ENCODE measurements around the gene UBTD2. TPM values are rescaled to one million over a fixed set of nuclear protein-coding genes. Genes with fewer than 3 reads are reported as not detected.

The UBTD2 gene
- total RNA-seq, 1 donor, result 1.7 TPM

- H3K27me3 ChIP-seq (ENCODE audit: insufficient read depth, low read length), result no peaks in the 10 kb centered on the region
- peaks cover 86% of the 10 kb centered on the region for H3K4me1 ChIP-seq (ENCODE audit: insufficient read depth, low read length)
- no peaks in the 10 kb centered on the region for H3K9me3 ChIP-seq (ENCODE audit: low read depth, low read length)
- H3K4me3 ChIP-seq (ENCODE audit: low read length), result no peak overlapping the region
Observed at GRCh38 chr5:172164769-172165212, 118.8 kb downstream of the UBTD2 start.

DNA sequence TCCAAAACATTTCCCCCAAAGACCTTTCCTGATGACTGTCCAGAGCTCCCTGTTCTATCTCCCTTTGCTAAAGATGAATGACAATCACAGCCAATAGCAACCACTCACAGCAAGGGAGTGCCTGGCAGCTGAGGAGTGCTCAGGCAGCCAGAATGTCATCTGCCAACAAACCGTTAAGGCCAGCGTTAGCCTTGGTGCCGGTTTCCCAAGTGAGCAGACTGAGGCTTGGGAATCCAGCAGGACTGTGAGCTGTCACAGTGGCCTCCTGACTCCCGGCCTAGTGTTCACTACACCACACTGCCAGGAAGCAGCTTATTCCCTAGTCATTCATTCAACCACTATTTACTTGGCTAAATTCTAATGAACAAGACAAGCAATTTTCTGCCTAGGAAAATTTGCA is 120.2 kb downstream of the UBTD2 start:
- Histone ChIP-seq H3K9me3 (ENCODE audit: low read depth, low read length) (no peaks in the 10 kb centered on the region), H3K4me1 (ENCODE audit: insufficient read depth, low read length) (peaks cover 78% of the 10 kb centered on the region)

GRCh38 chr5:172162987-172163343 is 120.6 kb downstream of the UBTD2 start:
- Histone ChIP-seq H3K9me3 (ENCODE audit: low read depth, low read length) (no peaks in the 10 kb centered on the region), H3K27me3 (ENCODE audit: insufficient read depth, low read length) (no peaks in the 10 kb centered on the region), H3K4me1 (ENCODE audit: insufficient read depth, low read length) (peaks cover 74% of the 10 kb centered on the region), H3K4me3 (ENCODE audit: low read length) (no peak overlapping the region)

More for the DNA sequence above, 120.2 kb downstream of the UBTD2 start:
- Histone ChIP-seq H3K27me3 (ENCODE audit: insufficient read depth, low read length) (no peaks in the 10 kb centered on the region), H3K4me3 (ENCODE audit: low read length) (no peak overlapping the region)

GRCh38 chr5:172162323-172162986 is 121.1 kb downstream of the UBTD2 start:
- H3K4me1 ChIP-seq (ENCODE audit: insufficient read depth, low read length), result peaks cover 69% of the 10 kb centered on the region

DNA sequence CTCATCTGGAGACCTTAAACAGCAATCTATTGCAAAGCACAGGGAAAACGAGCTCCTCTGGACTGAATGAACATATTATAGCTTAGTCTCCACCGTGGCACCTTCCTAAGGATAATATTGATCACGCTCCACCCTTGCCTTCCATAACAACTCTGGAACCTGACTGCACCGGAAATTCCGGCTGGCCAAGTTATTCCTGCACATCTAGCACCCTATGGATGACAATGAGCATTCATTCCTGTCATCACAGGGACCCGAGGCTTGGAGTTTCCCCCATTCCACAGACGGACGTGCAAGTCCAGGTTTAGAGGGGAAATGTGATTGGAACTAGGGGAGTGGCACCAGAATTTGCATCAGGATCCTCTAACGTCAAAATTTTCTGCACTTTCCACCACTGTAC is 123.1 kb downstream of the UBTD2 start:
- H3K4me3 ChIP-seq (ENCODE audit: low read length), result no peak overlapping the region
- H3K27me3 ChIP-seq (ENCODE audit: insufficient read depth, low read length), result no peaks in the 10 kb centered on the region
- H3K9me3 ChIP-seq (ENCODE audit: low read depth, low read length), result no peaks in the 10 kb centered on the region
- peaks cover 70% of the 10 kb centered on the region for H3K4me1 ChIP-seq (ENCODE audit: insufficient read depth, low read length)

More at GRCh38 chr5:172162323-172162986, 121.1 kb downstream of the UBTD2 start:
- H3K4me3 ChIP-seq (ENCODE audit: low read length), result no peak overlapping the region
- no peaks in the 10 kb centered on the region for H3K9me3 ChIP-seq (ENCODE audit: low read depth, low read length)
- H3K27me3 ChIP-seq (ENCODE audit: insufficient read depth, low read length), result no peaks in the 10 kb centered on the region

Other genes with a start within 250 kb of the UBTD2 start
- gene STK10, start 95.5 kb downstream of the UBTD2 start, total RNA-seq, result 134 TPM
- not detected for gene EFCAB9, start 89.6 kb downstream of the UBTD2 start, total RNA-seq
- gene SH3PXD2B, start 170.8 kb upstream of the UBTD2 start, total RNA-seq, result 0.52 TPM